ENCODE data around the gene GADD45B.
A peak's percentile ranks its signal among the peaks of the same experiment; 100 is the strongest.

GADD45B gene

DNA sequence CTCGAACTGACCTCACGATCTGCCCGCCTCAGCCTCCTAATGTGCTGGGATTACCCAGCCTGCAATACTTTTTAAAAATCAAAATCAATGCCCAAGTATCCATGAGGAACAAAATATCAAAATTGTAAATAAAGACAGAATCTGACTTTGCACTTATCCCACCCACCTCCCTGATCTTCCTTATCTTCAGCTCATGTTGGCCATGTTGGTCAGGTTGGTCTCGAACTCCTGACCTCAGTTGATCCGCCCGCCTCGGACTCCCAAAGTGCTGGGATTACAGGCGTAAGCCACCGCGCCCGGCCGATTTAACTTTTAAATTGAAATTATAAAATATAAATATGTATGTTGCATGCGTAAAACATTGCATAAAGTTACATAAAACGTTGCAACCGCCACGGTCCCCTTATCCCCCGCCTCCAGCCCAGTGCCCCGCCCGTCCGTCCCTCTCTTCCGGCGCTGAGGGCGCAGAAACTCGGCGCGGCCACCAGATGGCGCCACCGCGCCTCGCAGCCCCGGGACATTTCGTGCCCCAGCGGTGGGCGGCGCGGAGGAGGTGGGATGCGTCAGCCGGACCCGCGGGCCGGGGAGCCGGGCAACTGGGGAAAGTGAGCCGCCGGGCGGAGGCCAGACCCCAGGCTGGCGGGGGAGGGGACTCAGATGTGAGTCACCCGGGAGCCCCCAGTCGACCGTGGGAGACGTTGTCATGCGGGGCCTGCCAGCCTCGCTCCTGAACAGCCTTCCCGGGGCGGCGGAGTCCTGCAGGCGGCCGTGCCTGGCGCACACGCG, 1.5 kb upstream of the GADD45B start:
- peaks cover 12% of the 10 kb centered on the region for H3F3A ChIP-seq (ENCODE audit: insufficient read depth)
- peak overlapping the region; percentile 39 for H3K4me3 ChIP-seq (ENCODE audit: insufficient read depth, low read length, poor library complexity, severe bottlenecking)
- no peak overlapping the region for H2AFZ ChIP-seq (ENCODE audit: low read depth, low read length, severe bottlenecking)
- H3K9ac ChIP-seq (ENCODE audit: low read length) = peak overlapping the region; percentile 80
- H3K4me2 ChIP-seq (ENCODE audit: low read depth, low read length, poor library complexity, severe bottlenecking) = peak overlapping the region; percentile 59
- H3K9me3 ChIP-seq (ENCODE audit: insufficient read depth, low read length) = no peaks in the 10 kb centered on the region
- H3K27ac ChIP-seq (ENCODE audit: low read depth, low read length) = peak overlapping the region; percentile 79
- no peaks in the 10 kb centered on the region for H4K20me1 ChIP-seq (ENCODE audit: low read depth, low read length)
- TF ChIP-seq, protein P1, sequence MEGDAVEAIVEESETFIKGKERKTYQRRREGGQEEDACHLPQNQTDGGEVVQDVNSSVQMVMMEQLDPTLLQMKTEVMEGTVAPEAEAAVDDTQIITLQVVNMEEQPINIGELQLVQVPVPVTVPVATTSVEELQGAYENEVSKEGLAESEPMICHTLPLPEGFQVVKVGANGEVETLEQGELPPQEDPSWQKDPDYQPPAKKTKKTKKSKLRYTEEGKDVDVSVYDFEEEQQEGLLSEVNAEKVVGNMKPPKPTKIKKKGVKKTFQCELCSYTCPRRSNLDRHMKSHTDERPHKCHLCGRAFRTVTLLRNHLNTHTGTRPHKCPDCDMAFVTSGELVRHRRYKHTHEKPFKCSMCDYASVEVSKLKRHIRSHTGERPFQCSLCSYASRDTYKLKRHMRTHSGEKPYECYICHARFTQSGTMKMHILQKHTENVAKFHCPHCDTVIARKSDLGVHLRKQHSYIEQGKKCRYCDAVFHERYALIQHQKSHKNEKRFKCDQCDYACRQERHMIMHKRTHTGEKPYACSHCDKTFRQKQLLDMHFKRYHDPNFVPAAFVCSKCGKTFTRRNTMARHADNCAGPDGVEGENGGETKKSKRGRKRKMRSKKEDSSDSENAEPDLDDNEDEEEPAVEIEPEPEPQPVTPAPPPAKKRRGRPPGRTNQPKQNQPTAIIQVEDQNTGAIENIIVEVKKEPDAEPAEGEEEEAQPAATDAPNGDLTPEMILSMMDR (IDR thresholded peaks at IDR 0.05; ENCODE audit: insufficient read depth, low read length, poor library complexity, severe bottlenecking) = peak; percentile 90
- no peak for TF ChIP-seq EZH2phosphoT487 (conservative IDR thresholded peaks at IDR 0.05; ENCODE audit: low read length)
- peaks cover 18% of the 10 kb centered on the region; the same call in 1 of the 2 replicates for H3K79me2 ChIP-seq (ENCODE audit: insufficient read depth, low read length)
- no peaks in the 10 kb centered on the region for H3K36me3 ChIP-seq (ENCODE audit: low read length)
- H3K27me3 ChIP-seq (ENCODE audit: low read length) = no peaks in the 10 kb centered on the region
- H3K9me2 ChIP-seq (replicated peaks; ENCODE audit: insufficient read depth, low read length) = no peaks in the 10 kb centered on the region

DNA sequence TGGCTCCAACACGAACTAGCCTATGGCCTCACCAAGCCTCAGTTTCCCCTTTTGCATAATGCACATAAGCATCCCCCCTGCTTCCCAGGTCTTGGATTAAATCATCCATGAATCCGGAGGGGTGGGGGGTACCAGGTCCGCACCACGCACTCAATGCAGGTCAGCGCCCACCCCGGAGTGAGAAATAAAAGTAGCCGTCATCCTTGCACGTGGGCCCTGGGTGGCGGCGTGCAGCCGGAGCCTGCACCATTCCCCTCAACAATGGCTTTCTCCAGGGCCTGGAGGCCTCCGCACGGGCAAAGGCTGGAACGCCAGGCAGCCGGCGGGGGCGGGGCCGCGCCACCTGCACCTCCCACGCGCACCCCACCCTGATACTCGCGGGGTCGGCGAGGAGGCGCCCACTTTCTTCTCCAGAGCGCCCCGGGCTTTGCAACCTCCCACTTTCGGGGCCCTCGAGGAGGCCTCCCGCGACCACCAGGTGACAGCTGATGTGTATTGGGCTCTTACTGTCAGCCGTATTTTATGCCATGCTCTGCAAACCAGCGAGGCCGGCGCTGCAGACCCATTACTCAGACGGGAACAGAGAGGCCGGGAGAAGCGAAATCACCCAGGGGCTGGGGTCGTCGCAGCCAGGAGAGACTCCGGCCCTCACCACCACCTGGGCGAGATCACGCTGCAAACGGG, 767 bp upstream of the GADD45B start:
- Histone ChIP-seq H3K27me3 (ENCODE audit: low read length) (no peaks in the 10 kb centered on the region), H4K20me1 (ENCODE audit: low read depth, low read length) (no peaks in the 10 kb centered on the region), H3K4me3 (ENCODE audit: insufficient read depth, low read length, poor library complexity, severe bottlenecking) (peak overlapping the region; percentile 39), H3K9me2 (replicated peaks; ENCODE audit: insufficient read depth, low read length) (no peaks in the 10 kb centered on the region), H3F3A (ENCODE audit: insufficient read depth) (peaks cover 12% of the 10 kb centered on the region), H3K4me2 (ENCODE audit: low read depth, low read length, poor library complexity, severe bottlenecking) (peak overlapping the region; percentile 59), H3K9me3 (ENCODE audit: insufficient read depth, low read length) (no peaks in the 10 kb centered on the region), H3K36me3 (ENCODE audit: low read length) (no peaks in the 10 kb centered on the region), H3K9ac (ENCODE audit: low read length) (peak overlapping the region; percentile 80), H3K79me2 (ENCODE audit: insufficient read depth, low read length) (peaks cover 18% of the 10 kb centered on the region; the same call in 1 of the 2 replicates), H3K27ac (ENCODE audit: low read depth, low read length) (peak overlapping the region; percentile 79), H2AFZ (ENCODE audit: low read depth, low read length, severe bottlenecking) (no peak overlapping the region)
- TF ChIP-seq, protein P1 (IDR thresholded peaks at IDR 0.05; ENCODE audit: insufficient read depth, low read length, poor library complexity, severe bottlenecking) = no peak
- TF ChIP-seq EZH2phosphoT487 (conservative IDR thresholded peaks at IDR 0.05; ENCODE audit: low read length) = no peak

DNA sequence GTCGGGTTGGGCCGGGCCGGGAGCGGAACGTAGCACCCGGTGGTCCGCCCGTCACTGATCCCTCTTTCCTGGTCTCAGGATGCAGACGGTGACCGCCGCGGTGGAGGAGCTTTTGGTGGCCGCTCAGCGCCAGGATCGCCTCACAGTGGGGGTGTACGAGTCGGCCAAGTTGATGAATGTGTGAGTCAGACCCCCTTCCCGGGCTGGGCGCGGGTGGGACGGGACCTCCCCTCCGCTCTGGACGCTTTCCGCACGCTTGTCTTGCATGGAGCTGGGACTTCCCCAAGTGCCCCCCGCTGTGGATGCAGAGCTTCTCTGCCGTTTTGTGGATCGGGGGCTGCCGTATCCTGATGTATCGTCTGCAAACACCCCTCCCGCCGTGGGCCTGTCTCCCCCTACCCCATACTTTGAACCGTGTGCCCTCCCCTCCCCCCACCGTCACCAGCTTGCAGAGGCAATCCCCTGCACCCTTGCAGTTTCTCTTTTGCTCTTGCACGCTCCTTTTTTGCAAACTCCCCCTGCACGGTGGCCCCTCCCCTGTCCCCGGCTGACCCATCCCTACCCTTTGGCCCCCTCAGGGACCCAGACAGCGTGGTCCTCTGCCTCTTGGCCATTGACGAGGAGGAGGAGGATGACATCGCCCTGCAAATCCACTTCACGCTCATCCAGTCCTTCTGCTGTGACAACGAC, 669 bp downstream of the GADD45B start:
- no peak overlapping the region for H2AFZ ChIP-seq (ENCODE audit: low read depth, low read length, severe bottlenecking)
- peaks cover 12% of the 10 kb centered on the region for H3F3A ChIP-seq (ENCODE audit: insufficient read depth)
- no peaks in the 10 kb centered on the region for H3K27me3 ChIP-seq (ENCODE audit: low read length)
- H3K9me3 ChIP-seq (ENCODE audit: insufficient read depth, low read length) = no peaks in the 10 kb centered on the region
- no peak for TF ChIP-seq EZH2phosphoT487 (conservative IDR thresholded peaks at IDR 0.05; ENCODE audit: low read length)
- TF ChIP-seq, protein P1 (IDR thresholded peaks at IDR 0.05; ENCODE audit: insufficient read depth, low read length, poor library complexity, severe bottlenecking) = no peak
- no peaks in the 10 kb centered on the region for H4K20me1 ChIP-seq (ENCODE audit: low read depth, low read length)
- peaks cover 18% of the 10 kb centered on the region; the same call in 1 of the 2 replicates for H3K79me2 ChIP-seq (ENCODE audit: insufficient read depth, low read length)
- peak overlapping the region; percentile 80 for H3K9ac ChIP-seq (ENCODE audit: low read length)
- H3K4me3 ChIP-seq (ENCODE audit: insufficient read depth, low read length, poor library complexity, severe bottlenecking) = peak overlapping the region; percentile 86
- H3K36me3 ChIP-seq (ENCODE audit: low read length) = no peaks in the 10 kb centered on the region
- no peaks in the 10 kb centered on the region for H3K9me2 ChIP-seq (replicated peaks; ENCODE audit: insufficient read depth, low read length)
- H3K4me2 ChIP-seq (ENCODE audit: low read depth, low read length, poor library complexity, severe bottlenecking) = peak overlapping the region; percentile 59
- peak overlapping the region; percentile 63 for H3K27ac ChIP-seq (ENCODE audit: low read depth, low read length)
